Common myeloid progenitor, CD34-positive (primary cell): ENCODE results near the gene PPP1R12C.

Source experiments
- CTCF ChIA-PET: fragments of 350-600 bp; sonication (Branson Sonifier 250); formaldehyde crosslinking; loops from one replicate; lab custom pipeline; 2021; ENCODE audit warnings: antibody characterized with exemption; lab: Charles Lee
- POLR2A ChIA-PET: fragments of 350-600 bp; sonication (Branson Sonifier 250); formaldehyde crosslinking; loops from one replicate; lab custom pipeline; 2021; ENCODE audit warnings: antibody characterized with exemption; lab: Charles Lee
- DNase-seq, 3 donors: peaks; one replicate each; pipeline versions ENCODE4 v3.0.0 to v3.0.0-alpha.2; 2013
- H3K27ac ChIP-seq, 2 experiments: 1 replicate in 1 of 2; 2 replicates in 1 of 2; pipeline ENCODE4 v1.7.0; 2013; ENCODE audit warnings: inconsistent platforms in 2 of 2, low read length in 2 of 2, mild to moderate bottlenecking in 2 of 2, low read depth in 1 of 2, moderate library complexity in 1 of 2; ENCODE audit not compliant: severe bottlenecking in 2 of 2, insufficient read depth in 1 of 2, poor library complexity in 1 of 2
- H3K27me3 ChIP-seq, 5 experiments: replicated peaks in 2 of 5; 1 replicate in 3 of 5; 2 replicates in 2 of 5; pipeline versions ENCODE4 v1.6.1 to v1.7.0; 2013; ENCODE audit warnings: low read length in 4 of 5, mild to moderate bottlenecking in 2 of 5, moderate library complexity in 2 of 5, inconsistent platforms in 1 of 5; ENCODE audit not compliant: insufficient read depth in 5 of 5, control insufficient read depth in 4 of 5
- H3K36me3 ChIP-seq, 4 experiments: 1 replicate in 2 of 4; 2 replicates in 2 of 4; pipeline versions ENCODE4 v1.6.1 to v1.7.0; 2013; ENCODE audit warnings: low read length in 3 of 4, control low read depth in 1 of 4, mild to moderate bottlenecking in 1 of 4; ENCODE audit not compliant: control insufficient read depth in 4 of 4, insufficient read depth in 4 of 4
- H3K4me1 ChIP-seq, 4 experiments: 1 replicate in 3 of 4; 2 replicates in 1 of 4; pipeline versions ENCODE4 v1.6.1 to v1.7.1; 2013; ENCODE audit warnings: low read length in 3 of 4, mild to moderate bottlenecking in 3 of 4, control low read depth in 1 of 4, inconsistent platforms in 1 of 4, moderate library complexity in 1 of 4; ENCODE audit not compliant: control insufficient read depth in 4 of 4, insufficient read depth in 4 of 4; ENCODE audit errors: control extremely low read depth in 1 of 4
- H3K4me3 ChIP-seq, 7 experiments: 1 replicate in 4 of 7; 2 replicates in 3 of 7; pipeline versions ENCODE4 v1.5.1 to v1.7.0; 2013; ENCODE audit warnings: mild to moderate bottlenecking in 7 of 7, low read length in 6 of 7, moderate library complexity in 6 of 7, inconsistent platforms in 2 of 7, low read depth in 2 of 7, control low read depth in 1 of 7; ENCODE audit not compliant: insufficient read depth in 4 of 7, control insufficient read depth in 1 of 7; ENCODE audit errors: extremely low read depth in 1 of 7
- H3K9me3 ChIP-seq, 5 experiments: 1 replicate in 4 of 5; 2 replicates in 1 of 5; pipeline versions ENCODE4 v1.6.1 to v1.7.1; 2013; ENCODE audit warnings: low read length in 4 of 5, mild to moderate bottlenecking in 2 of 5, inconsistent platforms in 1 of 5, low read depth in 1 of 5, moderate library complexity in 1 of 5; ENCODE audit not compliant: control insufficient read depth in 4 of 5, insufficient read depth in 2 of 5; ENCODE audit errors: control extremely low read depth in 1 of 5
- WGBS: methylation state at CpG from one replicate; pipeline ENCODE4 v1.1.5; 2013; ENCODE audit not compliant: insufficient coverage; 5-methylcytosine and 5-hydroxymethylcytosine counted together

Gene PPP1R12C

DNA sequence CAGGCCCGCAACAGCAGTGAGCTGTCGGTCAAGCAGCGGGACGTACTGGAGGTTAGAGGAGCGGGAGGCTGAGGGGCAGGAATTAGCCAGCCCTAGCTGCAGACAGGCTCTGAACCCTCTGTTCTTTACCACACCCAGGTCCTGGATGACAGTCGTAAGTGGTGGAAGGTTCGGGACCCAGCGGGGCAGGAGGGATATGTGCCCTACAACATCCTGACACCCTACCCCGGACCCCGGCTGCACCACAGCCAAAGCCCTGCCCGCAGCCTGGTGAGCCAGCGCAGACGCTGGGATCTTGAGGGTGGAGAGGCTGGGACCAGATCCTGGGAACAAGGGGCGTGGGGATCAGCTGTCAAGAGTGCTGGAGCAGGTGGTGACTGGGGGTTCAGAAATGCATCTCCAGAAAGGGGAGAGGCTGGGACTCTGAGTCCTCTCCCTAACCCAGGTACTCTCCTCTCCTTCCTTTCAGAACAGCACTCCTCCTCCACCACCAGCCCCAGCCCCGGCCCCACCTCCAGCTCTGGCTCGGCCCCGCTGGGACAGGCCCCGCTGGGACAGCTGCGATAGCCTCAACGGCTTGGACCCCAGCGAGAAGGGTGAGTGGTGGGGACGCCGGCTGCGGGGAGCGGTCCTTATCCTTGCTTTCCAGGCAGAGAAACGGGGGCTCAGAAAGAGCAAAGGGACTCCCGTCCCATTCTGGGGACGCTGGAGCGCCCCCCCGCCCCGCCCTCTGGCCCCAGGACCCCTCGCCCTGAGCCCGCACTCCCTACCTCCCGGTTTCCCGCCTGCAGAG, 31.3 kb downstream of the PPP1R12C start:
- POLR2A ChIA-PET: interaction anchor here (1.0 kb wide), 1 partner anchor 31 kb away, joined by 4 read pairs; the partner anchor contains the start of gene PPP1R12C
- Histone ChIP-seq H3K27me3 (peaks cover 7 to 71% (median 46%) of the 10 kb centered on the region in 5 experiments), H3K9me3 (peaks cover 0 to 3% (median 0%) of the 10 kb centered on the region in 5 experiments), H3K27ac (no peak overlapping the region), H3K4me1 (peaks cover 0 to 31% (median 20%) of the 10 kb centered on the region in 4 experiments), H3K36me3 (peaks cover 0 to 10% (median 5%) of the 10 kb centered on the region in 4 experiments), H3K4me3 (peak overlapping the region in 1 of 7 experiments; percentile 70)
- CTCF ChIA-PET: interaction anchor here (0.7 to 2.2 kb wide), 5 partner anchors 12 to 205 kb away, joined by 3 to 9 read pairs (median 3); no protein-coding TSS in a partner anchor
- 38% methylated on average over 21 of the region's 35 CpGs for WGBS
- no peak for DNase-seq

DNA sequence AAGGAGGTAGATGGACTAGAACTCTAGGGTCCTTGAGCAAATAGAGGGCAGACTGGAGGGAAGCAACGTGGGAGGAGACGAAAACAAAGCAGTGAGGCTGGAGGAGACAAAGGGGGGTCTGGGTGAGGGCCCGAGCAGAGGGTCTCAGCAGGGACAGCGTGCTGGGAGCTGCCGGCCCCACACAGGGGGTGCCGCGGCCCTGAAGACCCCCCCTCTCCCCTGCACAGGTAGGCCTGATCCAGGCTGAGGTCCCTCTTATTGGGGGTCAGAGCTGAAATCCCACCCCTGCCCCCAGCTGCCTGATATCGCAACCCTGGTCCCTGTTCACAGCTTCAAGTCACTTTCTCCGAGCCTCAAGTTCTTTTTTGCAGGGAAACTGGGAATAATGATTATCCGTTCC, 33.0 kb downstream of the PPP1R12C start:
- Histone ChIP-seq H3K4me1 (peaks cover 0 to 46% (median 35%) of the 10 kb centered on the region in 4 experiments), H3K36me3 (peaks cover 0 to 4% (median 0%) of the 10 kb centered on the region in 4 experiments), H3K9me3 (peaks cover 0 to 3% (median 0%) of the 10 kb centered on the region in 5 experiments), H3K4me3 (no peak overlapping the region), H3K27ac (no peak overlapping the region), H3K27me3 (peaks cover 7 to 84% (median 49%) of the 10 kb centered on the region in 5 experiments)
- no peak for DNase-seq
- 88% methylated on average over 9 of the region's 10 CpGs for WGBS
- ChIA-PET POLR2A (no interaction called here), CTCF (interaction anchor here (0.9 to 2.2 kb wide), 3 partner anchors 10 to 203 kb away, joined by 3 to 9 read pairs (median 3); no protein-coding TSS in a partner anchor)

DNA sequence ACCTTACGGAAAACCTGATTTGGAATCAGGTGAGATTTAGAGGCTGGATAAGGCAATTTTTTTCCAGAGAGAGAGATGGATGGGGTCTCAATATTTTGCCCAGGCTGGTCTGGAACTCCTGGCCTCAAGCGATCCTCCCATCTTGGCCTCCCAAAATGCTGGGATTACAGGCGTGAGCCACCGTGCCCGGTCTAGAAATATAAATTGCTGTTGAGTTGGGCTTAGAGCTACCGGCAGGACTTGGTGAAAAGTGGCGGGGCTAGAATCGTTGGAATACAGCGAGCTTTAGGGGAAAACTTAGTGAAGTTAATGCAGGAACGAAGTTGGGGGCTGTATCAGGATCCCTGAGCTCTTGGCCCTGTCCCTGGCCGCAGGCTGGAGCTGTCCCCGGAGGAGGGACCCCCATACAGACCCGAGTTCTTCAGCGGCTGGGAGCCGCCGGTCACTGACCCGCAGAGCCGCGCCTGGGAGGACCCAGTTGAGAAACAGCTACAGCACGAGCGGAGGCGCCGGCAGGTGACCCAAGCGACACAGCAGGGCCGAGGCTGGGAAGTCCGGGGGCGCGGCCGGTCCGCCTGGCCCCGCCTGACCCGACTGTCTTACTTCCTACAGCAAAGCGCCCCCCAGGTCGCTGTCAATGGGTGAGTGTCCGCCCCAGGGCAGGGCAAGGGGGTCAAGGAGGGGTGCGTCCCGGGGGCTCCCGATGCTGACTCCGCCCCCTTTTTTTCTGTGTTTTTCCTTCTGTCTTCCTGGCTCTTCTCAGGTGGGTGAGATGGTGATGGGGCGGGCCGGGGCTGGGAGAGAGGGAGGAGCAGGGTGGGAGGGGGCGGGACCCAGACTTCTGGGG, 34.2 kb downstream of the PPP1R12C start:
- H3K9me3 ChIP-seq: peaks cover 0 to 3% (median 0%) of the 10 kb centered on the region in 5 experiments
- CTCF ChIA-PET: interaction anchor here (2.2 kb wide), 1 partner anchor 15 kb away, joined by 9 read pairs; no protein-coding TSS in a partner anchor
- WGBS: 37% methylated on average over 34 of the region's 42 CpGs
- H3K4me3 ChIP-seq: no peak overlapping the region
- POLR2A ChIA-PET: no interaction called here
- H3K27ac ChIP-seq: no peak overlapping the region
- H3K4me1 ChIP-seq: peaks cover 0 to 43% (median 35%) of the 10 kb centered on the region in 4 experiments
- no peak for DNase-seq
- peaks cover 0 to 3% (median 0%) of the 10 kb centered on the region in 4 experiments for H3K36me3 ChIP-seq
- peaks cover 7 to 86% (median 49%) of the 10 kb centered on the region in 5 experiments for H3K27me3 ChIP-seq

DNA sequence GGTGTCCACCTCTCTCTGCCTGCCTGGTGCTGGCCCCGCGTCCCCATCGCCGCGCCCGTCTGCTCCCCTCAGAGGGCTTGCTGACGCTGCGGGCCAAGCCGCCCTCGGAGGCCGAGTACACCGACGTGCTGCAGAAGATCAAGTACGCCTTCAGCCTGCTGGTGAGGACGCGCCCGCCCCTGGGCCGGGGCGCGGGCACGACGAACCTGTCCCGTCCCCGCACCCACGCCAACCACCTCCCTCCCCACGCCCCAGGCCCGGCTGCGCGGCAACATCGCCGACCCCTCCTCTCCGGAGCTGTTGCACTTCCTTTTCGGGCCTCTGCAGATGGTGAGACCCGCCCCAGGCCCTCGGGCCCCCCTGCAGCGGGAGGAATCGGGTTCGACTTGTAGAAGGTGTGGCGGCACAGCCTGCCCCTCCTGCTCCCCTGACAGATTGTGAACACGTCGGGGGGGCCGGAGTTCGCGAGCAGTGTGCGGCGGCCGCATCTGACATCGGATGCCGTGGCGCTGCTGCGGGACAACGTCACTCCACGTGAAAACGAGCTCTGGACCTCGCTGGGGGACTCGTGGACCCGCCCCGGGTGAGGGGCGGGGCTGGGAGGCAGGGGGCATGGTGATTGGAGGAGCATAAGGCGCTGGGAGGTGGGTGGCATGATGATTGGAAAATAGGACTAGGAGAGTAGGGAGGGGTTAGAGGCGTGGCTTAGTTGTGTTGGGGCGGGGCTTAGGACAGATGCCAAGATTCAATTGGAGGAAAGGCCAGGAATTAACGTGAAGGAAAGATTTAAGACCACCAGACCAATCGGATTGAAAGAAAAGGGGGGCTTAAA, 35.2 kb downstream of the PPP1R12C start:
- H3K27ac ChIP-seq: no peak overlapping the region
- H3K4me1 ChIP-seq: peaks cover 0 to 37% (median 30%) of the 10 kb centered on the region in 4 experiments
- CTCF ChIA-PET: no interaction called here
- POLR2A ChIA-PET: no interaction called here
- 5% methylated on average over 56 of the region's 64 CpGs for WGBS
- peak; percentile 83 to 92 (median 91) for DNase-seq
- H3K4me3 ChIP-seq: peak overlapping the region in 5 of 7 experiments; percentile 34 to 74 (median 52)
- H3K27me3 ChIP-seq: peaks cover 7 to 76% (median 39%) of the 10 kb centered on the region in 5 experiments
- H3K36me3 ChIP-seq: no peaks in the 10 kb centered on the region
- peaks cover 0 to 3% (median 0%) of the 10 kb centered on the region in 5 experiments for H3K9me3 ChIP-seq

DNA sequence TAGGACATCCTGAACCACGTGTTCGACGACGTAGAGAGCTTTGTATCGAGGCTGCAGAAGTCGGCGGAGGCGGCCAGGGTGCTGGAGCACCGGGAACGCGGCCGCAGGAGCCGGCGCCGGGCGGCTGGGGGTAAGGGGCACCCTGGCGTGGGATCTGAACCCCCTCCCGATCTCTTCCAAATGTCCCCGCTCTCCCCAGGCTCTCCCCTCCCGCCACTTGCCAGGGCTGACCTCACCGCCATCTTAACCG, 35.7 kb downstream of the PPP1R12C start:
- 7% methylated on average over 15 of the region's 22 CpGs for WGBS
- POLR2A ChIA-PET: no interaction called here

More for the DNA sequence above, 35.7 kb downstream of the PPP1R12C start:
- peaks cover 7 to 71% (median 38%) of the 10 kb centered on the region in 5 experiments for H3K27me3 ChIP-seq
- peaks cover 0 to 3% (median 0%) of the 10 kb centered on the region in 5 experiments for H3K9me3 ChIP-seq
- H3K4me3 ChIP-seq: peak overlapping the region in 5 of 7 experiments; percentile 34 to 74 (median 66)
- CTCF ChIA-PET: no interaction called here
- no peak overlapping the region for H3K27ac ChIP-seq
- no peaks in the 10 kb centered on the region for H3K36me3 ChIP-seq
- H3K4me1 ChIP-seq: peaks cover 0 to 31% (median 27%) of the 10 kb centered on the region in 4 experiments
- no peak for DNase-seq
